22Rv1 (cell line): ENCODE results near the gene OMA1.

ENCODE experiments used
- CTCF ChIP-seq: fragments of 450-650 bp; IDR thresholded peaks from 2 replicates; pipeline ENCODE4 v1.5.1; 2017; ENCODE audit warnings: mild to moderate bottlenecking
- ZFX ChIP-seq: fragments of 450-650 bp; IDR thresholded peaks from 2 replicates; pipeline ENCODE4 v1.6.1; 2017; ENCODE audit warnings: antibody characterized with exemption, borderline replicate concordance

GRCh38 chr1:58585581-58586151 is 39.1 kb upstream of the OMA1 start:
- TF ChIP-seq CTCF (no peak), ZFX (no peak)
